ENCODE results near the gene OR6S1. TPM values are rescaled to one million over a fixed set of nuclear protein-coding genes. Genes with fewer than 3 reads are reported as not detected.
"Not testable (repeated sequence)": the region's sequence is repeated elsewhere in the genome, so short reads cannot be mapped to it uniquely, and the experiment has no call there.

OR6S1 gene
- total RNA-seq, 1 donor from 2014 or later: not detected

GRCh38 chr14:20610002-20610765 is 31.3 kb downstream of the OR6S1 start:
- peak; percentile 40 for DNase-seq

- peak; percentile 86 for DNase-seq
Measured at GRCh38 chr14:20609215-20610001, 32.1 kb downstream of the OR6S1 start.

GRCh38 chr14:20608383-20609110 is 32.9 kb downstream of the OR6S1 start:
- no peak for DNase-seq

- DNase-seq: no peak
Measured at GRCh38 chr14:20607617-20608016, 33.9 kb downstream of the OR6S1 start.

- no peak for DNase-seq
Measured at GRCh38 chr14:20606902-20607242, 34.6 kb downstream of the OR6S1 start.

GRCh38 chr14:20606190-20606901 is 35.1 kb downstream of the OR6S1 start:
- DNase-seq: no peak

- DNase-seq: no peak
Measured at GRCh38 chr14:20603813-20604690, 37.4 kb downstream of the OR6S1 start.

- no peak for DNase-seq
Measured at GRCh38 chr14:20602583-20602982, 38.9 kb downstream of the OR6S1 start.

- no peak for DNase-seq
Measured at GRCh38 chr14:20601522-20601921, 40.0 kb downstream of the OR6S1 start.

- no peak for DNase-seq
Measured at GRCh38 chr14:20597108-20597507, 44.4 kb downstream of the OR6S1 start.

- DNase-seq: not testable (repeated sequence)
Measured at GRCh38 chr14:20595726-20596125, 45.8 kb downstream of the OR6S1 start.

- no peak for DNase-seq
Measured at GRCh38 chr14:20592574-20592973, 48.9 kb downstream of the OR6S1 start.

- DNase-seq: no peak
Measured at GRCh38 chr14:20591235-20591634, 50.3 kb downstream of the OR6S1 start, which contains the start of gene RNASE12. Gene RNASE12 (minus strand): TSS chr14:20591376. CDS start chr14:20590723, 653 bp downstream.

Small RNAs within 50 kb of the gene (small RNA-seq; reads per million reads assigned to genes)
- not detected for gene RF00019 (ENCODE audit: low replicate concordance)

Other genes with a start within 250 kb of the OR6S1 start
- 14.7 TPM for gene TEP1, start 228.2 kb downstream of the OR6S1 start, total RNA-seq
- 0.30 TPM for gene KLHL33, start 205.5 kb downstream of the OR6S1 start, total RNA-seq
- gene OSGEP, start 186.9 kb downstream of the OR6S1 start, total RNA-seq: 33.6 TPM
- 60.7 TPM for gene APEX1, start 186.5 kb downstream of the OR6S1 start, total RNA-seq
- gene PIP4P1, start 180.3 kb downstream of the OR6S1 start, total RNA-seq: 17.6 TPM
- gene PNP, start 172.3 kb downstream of the OR6S1 start, total RNA-seq: 24.4 TPM
- gene RNASE10, start 136.2 kb downstream of the OR6S1 start, total RNA-seq: not detected
- not detected for gene RNASE9, start 80.6 kb downstream of the OR6S1 start, total RNA-seq
- gene RNASE11, start 53.7 kb downstream of the OR6S1 start, total RNA-seq: not detected
- not detected for gene RNASE12, start 50.3 kb downstream of the OR6S1 start, total RNA-seq
- 31.1 TPM for gene RNASE4, start 42.9 kb upstream of the OR6S1 start, total RNA-seq
- gene ANG, start 47.1 kb upstream of the OR6S1 start, total RNA-seq: 9.6 TPM
- not detected for gene EDDM3A, start 104.2 kb upstream of the OR6S1 start, total RNA-seq
- gene EDDM3B, start 126.7 kb upstream of the OR6S1 start, total RNA-seq: not detected
- gene RNASE6, start 139.6 kb upstream of the OR6S1 start, total RNA-seq: 7.9 TPM
- 148 TPM for gene RNASE1, start 161.2 kb upstream of the OR6S1 start, total RNA-seq
- gene RNASE3, start 249.7 kb upstream of the OR6S1 start, total RNA-seq: 2.7 TPM

Measured in skin of body (tissue), 3 donors.